Liver (tissue), 9 donors: ENCODE measurements around the gene OR9A4. TPM values are rescaled to one million over a fixed set of nuclear protein-coding genes. Genes with fewer than 3 reads are reported as not detected.

Experiments
- DNase-seq: peaks from one replicate; pipeline ENCODE4 v3.0.0-alpha.2; 2017; ENCODE audit warnings: low spot score
- H3K27ac ChIP-seq, 2 donors: one replicate each; pipeline ENCODE4 v1.7.0; 2013; ENCODE audit warnings: inconsistent platforms in 2 of 2, low read length in 2 of 2, control low read depth in 1 of 2, low read depth in 1 of 2, mild to moderate bottlenecking in 1 of 2
- H3K27me3 ChIP-seq, 4 donors: one replicate each; pipeline versions ENCODE4 v1.6.1 to v1.7.0; 2013; ENCODE audit warnings: low read length in 3 of 4, inconsistent platforms in 1 of 4, mild to moderate bottlenecking in 1 of 4, moderate library complexity in 1 of 4; ENCODE audit not compliant: control insufficient read depth in 4 of 4, insufficient read depth in 4 of 4
- H3K36me3 ChIP-seq, 4 donors: one replicate each; pipeline versions ENCODE4 v1.6.1 to v1.7.0; 2013; ENCODE audit warnings: low read length in 3 of 4, mild to moderate bottlenecking in 3 of 4, low read depth in 1 of 4, moderate library complexity in 1 of 4; ENCODE audit not compliant: control insufficient read depth in 4 of 4, insufficient read depth in 3 of 4
- H3K4me1 ChIP-seq, 4 donors: one replicate each; pipeline versions ENCODE4 v1.6.1 to v1.7.0; 2013; ENCODE audit warnings: low read length in 3 of 4, mild to moderate bottlenecking in 3 of 4, moderate library complexity in 1 of 4; ENCODE audit not compliant: control insufficient read depth in 4 of 4, insufficient read depth in 4 of 4
- H3K4me3 ChIP-seq, 3 donors: one replicate each; pipeline versions ENCODE4 v1.6.1 to v1.7.0; 2013; ENCODE audit warnings: low read length in 3 of 3, control low read depth in 1 of 3, low read depth in 1 of 3, mild to moderate bottlenecking in 1 of 3
- H3K9ac ChIP-seq, 2 donors: one replicate each; pipeline ENCODE4 v1.7.0; 2013; ENCODE audit warnings: low read length in 2 of 2, mild to moderate bottlenecking in 2 of 2, moderate library complexity in 2 of 2, control low read depth in 1 of 2, low read depth in 1 of 2
- H3K9me3 ChIP-seq, 4 donors: one replicate each; pipeline versions ENCODE4 v1.6.1 to v1.7.0; 2013; ENCODE audit warnings: low read length in 3 of 4; ENCODE audit not compliant: control insufficient read depth in 4 of 4
- CTCF ChIP-seq: fragments of 150-350 bp; IDR thresholded peaks from 2 replicates; pipeline ENCODE4 v1.5.1; 2017; ENCODE audit warnings: improper control_type of control experiment, low read depth, low read length; ENCODE audit not compliant: missing input control
- EGR1 ChIP-seq, 2 donors: IDR thresholded peaks; 2 replicates each; pipeline ENCODE4 v1.6.1; 2016 to 2018; ENCODE audit warnings: antibody characterized with exemption in 2 of 2, low read depth in 2 of 2
- FOXA1 ChIP-seq: IDR thresholded peaks from 2 replicates; pipeline ENCODE4 v1.6.1; 2016; ENCODE audit warnings: antibody characterized with exemption
- FOXA2 ChIP-seq: IDR thresholded peaks from 2 replicates; pipeline ENCODE4 v1.6.1; 2016; ENCODE audit warnings: antibody characterized with exemption
- GABPA ChIP-seq, 2 donors: IDR thresholded peaks in 1 of 2; conservative IDR thresholded peaks in 1 of 2; 2 replicates each; pipeline ENCODE4 v1.6.1; 2016; ENCODE audit warnings: antibody characterized with exemption in 2 of 2, mild to moderate bottlenecking in 1 of 2, moderate library complexity in 1 of 2
- HNF4A ChIP-seq, 2 donors: conservative IDR thresholded peaks; 2 replicates each; pipeline ENCODE4 v1.6.1; 2016; ENCODE audit warnings: antibody characterized with exemption in 2 of 2, mild to moderate bottlenecking in 2 of 2
- HNF4G ChIP-seq: IDR thresholded peaks from 2 replicates; pipeline ENCODE4 v1.6.1; 2016; ENCODE audit warnings: antibody characterized with exemption
- JUND ChIP-seq, 2 donors: IDR thresholded peaks; 2 replicates each; pipeline ENCODE4 v1.6.1; 2016; ENCODE audit warnings: antibody characterized with exemption in 2 of 2
- MAX ChIP-seq: IDR thresholded peaks from 2 replicates; pipeline ENCODE4 v1.6.1; 2016; ENCODE audit warnings: antibody characterized with exemption
- NR2F2 ChIP-seq: IDR thresholded peaks from 2 replicates; pipeline ENCODE4 v1.6.1; 2016; ENCODE audit warnings: antibody characterized with exemption
- RAD21 ChIP-seq, 2 donors: IDR thresholded peaks; 2 replicates each; pipeline ENCODE4 v1.6.1; 2016; ENCODE audit warnings: antibody characterized with exemption in 2 of 2, mild to moderate bottlenecking in 2 of 2
- REST ChIP-seq: IDR thresholded peaks from 2 replicates; pipeline ENCODE4 v1.6.1; 2016; ENCODE audit warnings: antibody characterized with exemption, mild to moderate bottlenecking
- RXRA ChIP-seq, 2 donors: IDR thresholded peaks; 2 replicates each; pipeline ENCODE4 v1.6.1; 2017 to 2018; ENCODE audit warnings: antibody characterized with exemption in 2 of 2, mild to moderate bottlenecking in 1 of 2
- ZBTB33 ChIP-seq: IDR thresholded peaks from 2 replicates; pipeline ENCODE4 v1.6.1; 2016; ENCODE audit warnings: antibody characterized with exemption
- WGBS: extraction: QIAGEN DNeasy Blood & Tissue Kit; methylation state at CpG from one replicate; pipeline ENCODE4 v1.1.7; 2013; 5-methylcytosine and 5-hydroxymethylcytosine counted together
- polyA plus RNA-seq, 2 donors: library from polyadenylated mRNA; stranded (reverse) in 1 of 2; unstranded in 1 of 2; fragments of 200-250 nt in 1 of 2; fragments of >200 nt in 1 of 2; fragmentation: Nextera tagmentation in 1 of 2; extraction: Ambion mirVana in 1 of 2; gene quantifications; one replicate each; pipeline versions ENCODE4 v1.2.1 to v1.2.3, GENCODE V29; 2013 to 2015
- total RNA-seq, 2 donors: library from RNA; depleted of rRNA; stranded (reverse); fragments of >200 nt; gene quantifications; one replicate each; pipeline ENCODE4 v1.2.3, GENCODE V29; 2014
- donor health status: healthy.
- donor health status: healthy.
- donor health status: healthy.
- donor health status: healthy.
- donor health status: healthy.

Gene OR9A4
- total and polyA plus RNA-seq, 4 donors = 0.09 to 0.25 TPM; not detected in 2

- H3K27me3 ChIP-seq = peaks cover 0 to 4% (median 0%) of the 10 kb centered on the region in 4 donors
- H3K9ac ChIP-seq = no peak overlapping the region
- no peak for DNase-seq
- TF ChIP-seq JUND (IDR thresholded peaks at IDR 0.05) = no peak
- no peak for TF ChIP-seq HNF4A (conservative IDR thresholded peaks at IDR 0.05)
- no peak for TF ChIP-seq CTCF
- TF ChIP-seq HNF4G = no peak
- H3K27ac ChIP-seq = no peak overlapping the region
- H3K4me3 ChIP-seq = no peak overlapping the region
- H3K36me3 ChIP-seq = no peaks in the 10 kb centered on the region
- WGBS = 84% methylated on average over 5 of the region's 5 CpGs
- H3K4me1 ChIP-seq = no peaks in the 10 kb centered on the region
- no peaks in the 10 kb centered on the region for H3K9me3 ChIP-seq
These were observed 14.0 kb downstream of the OR9A4 start for GRCh38 chr7:141930211-141930610.

GRCh38 chr7:141941075-141941474 is 24.9 kb downstream of the OR9A4 start:
- no peaks in the 10 kb centered on the region for H3K27me3 ChIP-seq
- H3K9me3 ChIP-seq = peaks cover 0 to 11% (median 4%) of the 10 kb centered on the region in 4 donors
- H3K4me1 ChIP-seq = no peaks in the 10 kb centered on the region
- no peak for DNase-seq
- no peak overlapping the region for H3K9ac ChIP-seq
- H3K27ac ChIP-seq = no peak overlapping the region
- no peak overlapping the region for H3K4me3 ChIP-seq
- H3K36me3 ChIP-seq = no peaks in the 10 kb centered on the region
- WGBS = 84% methylated on average over 3 of the region's 3 CpGs
- TF ChIP-seq MAX (no peak), NR2F2 (no peak), RXRA (IDR thresholded peaks at IDR 0.05) (no peak), RAD21 (IDR thresholded peaks at IDR 0.05) (no peak), EGR1 (IDR thresholded peaks at IDR 0.05; ENCODE audit: low read depth in 2 of 2) (no peak), ZBTB33 (no peak), GABPA (IDR thresholded peaks at IDR 0.05 in 1 of 2, conservative IDR thresholded peaks at IDR 0.05 in 1 of 2) (no peak)

GRCh38 chr7:141943846-141944245 is 27.6 kb downstream of the OR9A4 start:
- peaks cover 0 to 7% (median 0%) of the 10 kb centered on the region in 4 donors for H3K9me3 ChIP-seq
- no peak overlapping the region for H3K9ac ChIP-seq
- no peaks in the 10 kb centered on the region for H3K36me3 ChIP-seq
- no peaks in the 10 kb centered on the region for H3K27me3 ChIP-seq
- no peak overlapping the region for H3K27ac ChIP-seq
- DNase-seq = no peak
- 63% methylated on average over 1 of the region's 1 CpG for WGBS
- no peaks in the 10 kb centered on the region for H3K4me1 ChIP-seq
- no peak overlapping the region for H3K4me3 ChIP-seq
- no peak for TF ChIP-seq FOXA1
- no peak for TF ChIP-seq FOXA2
- no peak for TF ChIP-seq HNF4A (conservative IDR thresholded peaks at IDR 0.05)
- no peak for TF ChIP-seq GABPA (IDR thresholded peaks at IDR 0.05 in 1 of 2, conservative IDR thresholded peaks at IDR 0.05 in 1 of 2)
- no peak for TF ChIP-seq RAD21 (IDR thresholded peaks at IDR 0.05)
- TF ChIP-seq RXRA (IDR thresholded peaks at IDR 0.05) = no peak
- TF ChIP-seq ZBTB33 = no peak
- TF ChIP-seq REST = no peak
- no peak for TF ChIP-seq CTCF
- no peak for TF ChIP-seq JUND (IDR thresholded peaks at IDR 0.05)
- no peak for TF ChIP-seq MAX
- TF ChIP-seq EGR1 (IDR thresholded peaks at IDR 0.05; ENCODE audit: low read depth in 2 of 2) = no peak
- no peak for TF ChIP-seq HNF4G
